H1 (cell line): ENCODE results near the gene SYT13. TPM values are rescaled to one million over a fixed set of nuclear protein-coding genes. Genes with fewer than 3 reads are reported as not detected.

Experiments
- BACH1 ChIP-seq: IDR thresholded peaks from 2 replicates; pipeline ENCODE4 v1.6.1; 2012; ENCODE audit warnings: low read length, improper control_type of control experiment
- CHD7 ChIP-seq: fragments of 300-600 bp; sonication (generic); IDR thresholded peaks from 2 replicates; pipeline ENCODE4 v1.7.1; 2012; ENCODE audit warnings: low read length, moderate library complexity, mild to moderate bottlenecking, inconsistent platforms; ENCODE audit not compliant: insufficient replicate concordance
- EGR1 ChIP-seq: IDR thresholded peaks from 2 replicates; pipeline ENCODE4 v1.6.1; 2011; ENCODE audit warnings: low read depth, low read length, borderline replicate concordance
- HDAC6 ChIP-seq: IDR thresholded peaks from one replicate; pipeline ENCODE4 v1.7.1; 2012; ENCODE audit warnings: low read depth, mild to moderate bottlenecking, inconsistent platforms, low read length, moderate library complexity
- JUN ChIP-seq: IDR thresholded peaks from 2 replicates; pipeline ENCODE4 v1.6.1; 2011; ENCODE audit warnings: low read depth, mild to moderate bottlenecking, improper control_type of control experiment, low read length
- JUND ChIP-seq: IDR thresholded peaks from 2 replicates; pipeline ENCODE4 v1.6.1; 2011; ENCODE audit warnings: mild to moderate bottlenecking, improper control_type of control experiment, low read length
- KDM4A ChIP-seq: IDR thresholded peaks from one replicate; pipeline ENCODE4 v1.7.1; 2012; ENCODE audit warnings: low read depth, mild to moderate bottlenecking, moderate library complexity, low read length, inconsistent platforms; ENCODE audit not compliant: severe bottlenecking
- POU5F1 ChIP-seq: IDR thresholded peaks from 2 replicates; pipeline ENCODE4 v1.6.1; 2011; ENCODE audit warnings: low read depth, mild to moderate bottlenecking, low read length, moderate library complexity
- TAF1 ChIP-seq: IDR thresholded peaks from 2 replicates; pipeline ENCODE4 v1.6.1; 2011; ENCODE audit warnings: mild to moderate bottlenecking, low read depth, low read length
- USF2 ChIP-seq: IDR thresholded peaks from 2 replicates; pipeline ENCODE4 v1.6.1; 2011; ENCODE audit warnings: low read length, improper control_type of control experiment
- ZNF274 ChIP-seq: IDR thresholded peaks from 2 replicates; pipeline ENCODE4 v1.7.0; 2012; ENCODE audit warnings: low read length, borderline replicate concordance; ENCODE audit errors: extremely low read depth
- polyA plus RNA-seq, 7 experiments: library from polyadenylated mRNA; depleted of rRNA in 3 of 7; stranded (reverse) in 5 of 7; unstranded in 2 of 7; fragments of >200 nt in 5 of 7; fragments of 200-250 nt in 2 of 7; gene quantifications; 1 replicate in 5 of 7; 2 replicates in 1 of 7; 4 replicates in 1 of 7; pipeline versions ENCODE4 v1.2.1 to v1.2.3, GENCODE V29; 2011 to 2013; ENCODE audit warnings: missing spikeins in 2 of 7, mixed read lengths in 2 of 7
- total RNA-seq: library from RNA; stranded (reverse); fragmentation: NEBNext Ultra II Directional; extraction: Animal tissue kit (Norgen Biotek cat#: 25700); gene quantifications from 2 replicates; pipeline ENCODE4 v1.2.1, GENCODE V29; 2021

Gene SYT13
- total and polyA plus RNA-seq, 2 of the 8 experiments (the other 6 are each of a cell fraction or from before 2014, with no cell fraction given) = 4.8 to 13.2 TPM

GRCh38 chr11:45258982-45259530, 27.1 kb downstream of the SYT13 start (continued):
- TF ChIP-seq CHD7 (no peak), EGR1 (no peak), KDM4A (no peak), JUND (no peak), POU5F1 (no peak), BACH1 (no peak), TAF1 (no peak), HDAC6 (no peak), USF2 (no peak), JUN (no peak), ZNF274 (no peak)
